Activated CD4-positive, alpha-beta T cell treated with anti-CD3 and anti-CD28 coated beads for 48 hours (primary cell): ENCODE results near the gene RHOXF2B.
"Not testable (repeated sequence)": the region's sequence is repeated elsewhere in the genome, so short reads cannot be mapped to it uniquely, and the experiment has no call there.

Source experiments
- DNase-seq: peaks from one replicate; pipeline ENCODE4 v3.0.0-alpha.2; 2020

Gene RHOXF2B

DNA sequence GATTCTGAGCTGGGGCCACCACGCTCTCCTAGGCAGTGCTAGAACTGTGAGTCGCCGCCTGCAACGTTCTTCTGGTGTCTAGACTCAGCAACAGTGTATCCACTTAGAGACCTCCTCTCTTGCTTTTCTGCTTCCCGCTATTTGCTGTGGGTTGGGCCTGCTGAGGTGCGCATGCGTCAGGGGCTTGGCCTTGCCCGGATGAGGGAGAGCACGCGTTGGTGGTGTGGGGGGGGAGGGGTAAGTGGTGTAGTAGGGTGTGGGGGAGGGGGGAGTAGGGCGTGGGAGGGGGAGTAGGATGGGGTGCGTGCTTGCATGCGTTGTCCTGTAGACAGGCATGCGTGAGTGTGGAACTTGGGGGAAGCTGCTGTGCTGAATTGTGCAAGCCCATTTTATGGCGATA is at the start of gene RHOXF2B:
RHOXF2B (minus strand) TSS at position 101 of the 400 bp plus-strand sequence. CDS start 138 bp downstream, outside the sequence.
- DNase-seq: not testable (repeated sequence)

DNA sequence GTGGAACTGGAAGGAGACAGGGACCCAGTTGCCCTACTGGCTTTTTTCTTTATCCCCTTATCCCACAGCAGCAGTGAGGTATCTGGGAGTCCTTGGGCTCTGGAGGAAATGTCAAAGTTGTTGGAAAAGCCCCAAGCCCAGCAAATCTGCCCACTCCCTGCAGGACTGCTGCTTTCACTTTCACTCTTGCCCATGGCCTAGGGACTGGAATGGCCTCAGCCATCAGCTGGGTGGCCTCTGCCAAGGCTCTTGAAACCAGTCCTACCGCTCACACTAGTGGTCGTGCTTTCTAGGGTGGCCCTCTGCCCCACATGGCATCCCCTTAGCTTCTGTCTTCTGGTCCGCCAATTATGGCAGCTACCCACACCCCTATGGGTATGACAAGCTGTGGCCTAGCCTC is 48.0 kb upstream of the RHOXF2B start:
- no peak for DNase-seq

DNA sequence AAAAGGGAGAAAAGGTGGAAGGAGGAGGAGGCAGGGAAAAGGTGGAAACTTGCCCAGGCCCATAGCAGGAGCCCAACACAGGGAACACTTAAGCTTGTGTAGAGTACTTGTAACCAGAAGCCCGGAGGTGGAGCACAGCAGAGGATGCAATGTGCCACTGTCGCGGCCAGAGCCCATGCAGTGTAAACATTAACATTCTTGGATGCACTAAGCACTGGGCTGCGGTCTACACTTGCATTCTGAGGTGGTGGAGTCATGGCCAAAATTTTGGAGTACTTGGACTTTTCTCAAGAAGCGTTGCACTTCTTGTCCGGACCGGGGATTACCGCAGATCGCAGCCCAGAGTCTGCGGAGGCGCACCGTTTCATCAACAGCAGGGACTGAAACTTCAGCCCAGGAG is 42.7 kb upstream of the RHOXF2B start:
- DNase-seq: no peak

DNA sequence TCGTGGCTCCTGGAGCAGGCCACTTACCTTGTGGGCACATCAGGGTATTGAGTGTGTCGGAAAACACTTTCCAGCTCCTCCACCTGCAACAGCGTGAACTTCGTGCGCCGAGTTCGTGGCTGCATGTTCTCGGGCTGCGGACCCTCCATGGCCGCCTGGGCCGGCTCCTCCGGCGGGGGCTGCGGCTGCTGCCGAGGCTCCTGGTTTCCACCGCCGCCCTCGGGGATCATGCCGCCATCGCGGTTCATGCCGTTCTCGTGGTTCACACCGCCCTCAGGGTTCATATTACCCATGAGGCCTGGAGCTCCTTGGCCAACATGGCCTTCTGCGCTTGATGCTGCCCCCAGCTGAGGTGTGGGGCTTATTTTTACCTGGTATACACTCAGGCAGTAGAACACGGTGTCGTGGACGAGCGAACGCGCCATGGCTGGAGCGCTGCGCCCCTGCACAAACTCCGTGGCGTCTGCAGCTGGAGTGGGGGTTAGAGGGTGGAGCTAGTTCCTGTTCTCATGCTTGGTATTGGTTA is 38.0 kb upstream of the RHOXF2B start, which contains the start of gene RHOXF1:
RHOXF1 (minus strand) TSS at position 476 of the 526 bp plus-strand sequence; CDS start at position 425, 51 bp downstream.
- no peak for DNase-seq

DNA sequence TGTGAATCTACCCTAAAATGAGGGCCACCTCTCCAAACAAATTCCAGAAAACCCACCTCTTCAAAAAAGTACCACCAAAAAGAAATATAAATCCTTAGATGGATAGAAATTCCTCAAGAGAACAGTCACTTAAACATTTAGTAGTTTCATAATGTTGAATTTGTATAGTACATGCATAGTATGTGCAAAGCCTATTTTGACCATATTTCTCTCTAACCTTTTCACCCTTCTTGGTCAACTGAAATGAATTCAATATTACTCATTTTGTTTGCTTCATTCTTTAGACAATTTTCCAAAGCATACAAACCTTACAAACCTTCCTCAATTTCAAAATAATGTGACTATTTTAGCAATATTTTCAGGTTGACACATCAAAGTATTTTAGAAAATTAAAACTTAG is 34.1 kb upstream of the RHOXF2B start:
- DNase-seq: no peak

DNA sequence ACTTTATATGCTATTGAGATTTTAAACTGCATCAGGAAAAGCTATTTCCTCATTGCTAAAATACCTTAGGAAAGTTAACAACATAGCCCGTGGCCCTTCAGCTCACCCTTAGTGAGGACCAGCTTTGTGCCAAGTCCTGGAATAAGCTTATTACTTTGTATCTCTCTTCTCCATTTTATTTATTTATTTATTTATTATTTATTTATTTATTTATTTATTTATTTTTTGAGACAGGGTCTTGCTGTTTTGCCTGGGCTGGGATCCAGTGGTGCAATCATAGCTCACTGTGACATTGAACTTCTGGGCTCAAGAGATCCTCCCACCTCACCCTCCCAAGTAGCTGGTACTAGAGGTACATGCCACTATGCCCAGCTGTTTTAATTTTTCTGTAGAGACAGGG is 31.9 kb upstream of the RHOXF2B start:
- no peak for DNase-seq

DNA sequence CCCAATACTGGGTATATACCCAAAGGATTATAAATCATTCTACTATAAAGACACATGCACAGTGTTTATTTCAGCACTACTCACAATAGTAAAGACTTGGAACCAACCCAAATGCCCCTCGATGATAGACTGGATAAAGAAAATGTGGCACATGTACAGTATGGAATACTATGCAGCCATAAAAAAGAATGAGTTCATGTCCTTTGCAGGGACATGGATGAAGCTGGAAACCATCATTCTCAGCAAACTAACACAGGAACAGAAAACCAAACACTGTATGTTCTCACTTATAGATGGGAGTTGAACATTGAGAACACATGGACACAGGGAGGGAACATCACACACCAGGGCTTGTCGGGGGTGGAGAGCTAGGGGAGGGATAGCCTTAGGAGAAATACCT is 27.2 kb upstream of the RHOXF2B start:
- not testable (repeated sequence) for DNase-seq

DNA sequence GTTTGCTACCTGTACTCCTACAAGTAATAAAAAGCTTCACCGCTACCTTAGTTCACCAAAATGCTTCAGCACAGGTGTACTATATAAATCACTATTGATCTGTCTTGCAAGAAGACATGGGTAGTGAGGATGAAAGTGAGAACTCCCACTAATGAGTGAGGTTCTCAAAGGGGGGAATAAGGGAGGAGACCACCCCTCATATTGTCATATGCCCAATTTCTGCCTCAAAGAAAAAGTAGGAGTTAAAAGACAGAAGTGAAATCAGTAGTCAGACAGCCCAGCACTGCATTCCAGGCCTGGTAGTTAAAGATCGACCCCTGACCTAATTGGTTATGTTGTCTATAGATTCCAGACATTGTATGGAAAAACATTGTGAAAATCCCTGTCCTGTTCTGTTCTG is 23.6 kb upstream of the RHOXF2B start:
- DNase-seq: not testable (repeated sequence)

DNA sequence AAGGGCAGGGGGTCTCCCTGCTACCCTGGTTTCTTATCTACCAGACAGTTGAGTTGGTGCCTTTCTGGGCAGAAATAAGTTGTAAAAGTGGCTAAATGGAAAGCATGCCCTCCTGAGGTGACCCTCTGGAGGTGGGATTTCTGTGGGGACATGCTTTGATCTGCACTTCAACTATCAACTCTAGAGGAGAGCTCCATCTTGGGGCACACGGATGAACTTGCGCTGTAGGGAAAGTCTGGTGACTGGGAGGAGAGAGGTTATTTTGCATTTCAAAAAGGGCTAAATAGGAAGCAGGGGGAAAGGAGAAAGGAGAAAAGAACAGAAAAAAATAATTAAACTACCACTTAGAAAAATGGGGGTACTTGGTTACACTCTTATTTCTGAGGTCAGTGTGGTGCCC is 12.7 kb upstream of the RHOXF2B start:
- no peak for DNase-seq

DNA sequence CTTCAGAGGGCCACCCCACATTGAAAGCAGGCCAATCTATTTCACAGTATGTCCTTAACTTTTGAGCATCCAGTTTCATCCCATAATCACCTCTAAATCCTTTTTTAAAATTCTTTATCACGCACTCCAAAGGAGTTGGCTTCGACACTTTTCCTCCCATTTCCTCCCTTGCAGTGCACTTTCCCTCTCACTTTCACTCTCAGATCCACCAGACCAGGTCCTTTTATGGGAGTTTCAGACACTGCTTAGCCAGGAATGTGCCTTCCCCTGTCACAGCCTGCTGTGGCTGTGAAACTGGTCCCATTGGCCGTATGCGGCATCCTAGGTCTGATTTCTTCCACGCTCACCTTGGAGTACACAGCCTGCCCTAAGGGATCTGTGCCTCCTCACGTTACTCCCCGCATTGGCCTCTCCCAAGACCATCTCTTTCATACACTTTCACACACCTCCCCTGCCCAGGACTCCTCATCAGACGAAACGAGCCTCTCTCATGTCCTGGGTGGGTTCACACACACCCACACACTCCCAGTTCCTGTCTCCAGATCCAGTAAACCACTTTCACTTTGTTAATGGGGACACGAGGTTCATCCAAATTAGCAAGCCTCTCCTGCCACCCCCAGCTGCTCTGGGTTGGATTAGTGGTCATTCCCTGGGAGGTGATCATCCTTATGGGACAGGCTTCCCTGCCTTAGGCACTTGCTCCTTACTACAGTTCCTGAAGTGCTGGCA is 10.0 kb upstream of the RHOXF2B start:
- no peak for DNase-seq

DNA sequence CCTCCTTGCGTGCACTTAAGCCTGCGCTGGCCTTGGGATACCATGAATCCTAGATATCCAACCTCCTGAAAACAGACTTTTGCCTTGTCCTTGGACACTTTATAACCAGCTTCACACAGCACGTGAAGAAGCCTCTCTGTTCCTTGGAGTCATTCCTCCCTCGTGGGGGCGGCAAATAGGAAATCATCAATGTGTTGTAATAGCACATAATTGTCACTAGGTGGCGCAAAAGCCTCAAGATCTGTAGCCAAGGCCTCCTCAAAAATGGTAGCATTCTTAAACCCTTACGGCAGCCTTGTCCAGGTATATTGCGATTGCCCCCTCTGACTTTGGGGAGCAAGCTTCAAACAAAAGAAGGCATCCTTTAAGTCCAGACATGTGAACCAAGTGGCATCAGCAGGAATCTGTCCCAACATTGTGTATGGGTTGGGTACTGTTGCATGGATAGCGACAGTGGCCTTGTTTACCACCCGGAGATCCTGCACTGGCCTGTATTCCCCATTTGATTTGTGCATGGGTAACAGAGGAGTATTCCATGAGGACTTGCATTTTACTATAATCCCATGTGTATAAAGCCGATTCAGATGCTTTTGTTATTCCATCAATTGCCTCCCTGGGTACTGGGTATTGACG is 8.2 kb upstream of the RHOXF2B start:
- not testable (repeated sequence) for DNase-seq

DNA sequence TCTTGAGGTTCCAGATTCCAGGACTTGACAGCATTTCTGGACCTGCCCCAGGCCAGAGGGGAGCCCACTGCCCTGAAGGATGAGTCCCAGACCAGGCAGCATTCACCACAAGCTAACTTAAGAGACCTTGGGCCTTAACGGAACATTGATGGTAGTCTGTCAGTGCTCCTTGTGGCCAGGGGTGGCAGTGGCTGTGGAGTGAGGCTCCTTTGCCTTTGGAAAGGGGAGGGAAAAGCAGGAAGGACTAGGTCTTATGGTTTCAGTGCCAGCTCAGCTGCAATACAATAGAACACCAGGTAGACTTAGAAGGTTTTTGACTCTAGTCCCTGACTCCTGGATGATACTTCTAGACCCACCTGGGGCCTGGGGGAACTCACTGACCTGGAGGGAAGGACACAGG is 11.3 kb downstream of the RHOXF2B start:
- DNase-seq: not testable (repeated sequence)

DNA sequence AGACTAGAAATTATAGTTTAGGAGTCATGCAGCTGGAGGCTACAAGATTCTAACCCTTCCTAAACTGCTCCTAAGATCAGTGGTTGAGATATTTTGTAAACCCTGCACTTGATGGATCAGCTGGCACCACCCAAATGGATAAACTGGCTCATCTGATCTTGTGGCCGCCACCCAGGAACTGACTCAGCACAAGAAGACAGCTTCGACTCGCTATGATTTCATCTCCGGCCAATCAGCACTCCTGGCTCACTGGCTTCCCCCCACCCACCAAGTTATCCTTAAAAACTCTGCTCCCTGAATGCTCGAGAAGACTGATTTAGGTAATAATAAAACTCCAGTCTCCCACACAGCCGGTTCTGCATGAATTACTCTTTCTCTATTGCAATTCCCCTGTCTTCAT is 34.8 kb downstream of the RHOXF2B start:
- DNase-seq: not testable (repeated sequence)

DNA sequence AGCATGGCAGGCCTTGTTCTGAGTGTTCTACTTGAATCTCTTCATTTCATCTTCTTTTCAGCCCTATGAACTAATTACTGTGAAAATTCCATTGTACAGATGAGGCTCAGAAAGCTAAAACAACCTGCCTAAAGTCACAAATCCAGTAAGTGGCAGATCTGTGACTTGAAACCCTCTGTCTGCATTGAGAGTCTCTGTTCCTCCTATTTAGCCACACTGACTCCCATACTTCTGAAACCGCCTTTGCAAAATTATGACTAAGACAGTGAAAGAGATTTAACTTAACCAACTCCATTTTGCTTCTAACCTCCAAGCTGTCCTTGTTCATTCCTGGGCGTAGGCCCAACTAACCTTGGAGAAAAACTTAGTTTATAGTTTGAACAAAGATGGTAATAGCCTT is 35.2 kb downstream of the RHOXF2B start:
- DNase-seq: not testable (repeated sequence)

DNA sequence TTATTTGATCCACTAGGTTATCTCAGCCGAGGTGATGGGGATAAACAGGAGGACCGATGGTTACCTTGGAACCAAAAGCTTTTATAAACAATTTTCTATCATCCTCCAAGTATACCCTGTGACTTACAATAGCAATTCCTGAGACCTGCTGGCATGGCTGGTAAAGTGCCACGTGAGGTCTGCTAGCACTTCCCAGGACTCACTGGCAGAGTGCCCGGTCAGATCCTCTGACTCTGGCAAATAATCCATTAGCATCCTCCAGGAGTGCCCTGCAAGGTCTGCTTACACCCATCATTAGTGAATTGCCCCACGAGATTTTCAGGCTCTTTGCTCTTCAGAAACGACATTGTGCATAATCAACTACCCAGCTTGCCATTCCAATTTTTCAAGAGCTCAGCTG is 37.3 kb downstream of the RHOXF2B start:
- DNase-seq: not testable (repeated sequence)

DNA sequence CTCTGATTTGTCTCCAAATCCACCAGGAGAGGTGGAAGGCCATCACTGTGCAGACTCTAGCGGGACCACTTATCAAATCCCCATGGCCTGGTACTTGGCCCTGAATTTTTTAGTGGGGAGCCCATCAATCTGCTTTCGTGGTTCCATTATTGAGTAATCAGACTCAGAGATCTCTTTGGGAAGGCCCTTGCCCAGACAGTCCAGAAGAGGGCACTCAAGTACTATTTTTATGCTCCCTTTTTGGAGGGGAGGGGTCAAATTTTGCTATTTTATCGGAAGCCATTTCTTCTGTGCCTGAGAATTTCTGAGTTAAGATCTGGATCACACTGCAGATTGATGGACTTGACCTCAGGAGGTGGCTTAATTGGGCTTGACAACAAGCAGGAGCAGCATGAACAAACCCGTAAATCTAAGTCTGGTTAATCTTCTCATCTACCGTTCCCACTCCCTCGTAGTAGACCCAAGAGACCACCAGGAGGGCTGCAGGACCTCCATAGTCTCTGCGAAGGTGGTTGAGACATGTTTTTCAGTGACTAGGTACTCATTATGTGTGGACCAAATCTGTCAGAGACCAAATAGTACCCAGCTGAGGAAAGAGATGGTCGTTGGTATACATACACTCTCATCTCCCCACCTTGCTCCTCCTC is 38.3 kb downstream of the RHOXF2B start:
- not testable (repeated sequence) for DNase-seq

DNA sequence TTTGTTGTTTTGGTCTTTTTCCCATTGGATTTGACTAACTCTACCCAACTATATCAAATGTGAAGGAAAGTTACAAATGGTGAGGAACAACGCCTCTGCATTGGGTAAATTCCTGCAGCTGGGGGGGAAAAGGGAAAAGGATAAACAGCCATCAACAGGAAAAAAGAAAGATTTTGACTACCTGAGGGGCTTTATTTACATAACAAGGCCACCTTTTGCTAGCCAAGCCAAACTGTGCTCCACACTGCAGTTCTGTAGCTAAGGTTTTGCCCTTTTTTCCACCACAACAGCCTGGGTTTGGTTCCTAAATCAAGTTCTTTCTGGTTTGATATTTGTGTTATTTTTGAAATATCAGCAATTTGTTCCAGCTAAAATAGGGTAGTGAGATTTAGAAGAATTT is 40.8 kb downstream of the RHOXF2B start:
- no peak for DNase-seq

DNA sequence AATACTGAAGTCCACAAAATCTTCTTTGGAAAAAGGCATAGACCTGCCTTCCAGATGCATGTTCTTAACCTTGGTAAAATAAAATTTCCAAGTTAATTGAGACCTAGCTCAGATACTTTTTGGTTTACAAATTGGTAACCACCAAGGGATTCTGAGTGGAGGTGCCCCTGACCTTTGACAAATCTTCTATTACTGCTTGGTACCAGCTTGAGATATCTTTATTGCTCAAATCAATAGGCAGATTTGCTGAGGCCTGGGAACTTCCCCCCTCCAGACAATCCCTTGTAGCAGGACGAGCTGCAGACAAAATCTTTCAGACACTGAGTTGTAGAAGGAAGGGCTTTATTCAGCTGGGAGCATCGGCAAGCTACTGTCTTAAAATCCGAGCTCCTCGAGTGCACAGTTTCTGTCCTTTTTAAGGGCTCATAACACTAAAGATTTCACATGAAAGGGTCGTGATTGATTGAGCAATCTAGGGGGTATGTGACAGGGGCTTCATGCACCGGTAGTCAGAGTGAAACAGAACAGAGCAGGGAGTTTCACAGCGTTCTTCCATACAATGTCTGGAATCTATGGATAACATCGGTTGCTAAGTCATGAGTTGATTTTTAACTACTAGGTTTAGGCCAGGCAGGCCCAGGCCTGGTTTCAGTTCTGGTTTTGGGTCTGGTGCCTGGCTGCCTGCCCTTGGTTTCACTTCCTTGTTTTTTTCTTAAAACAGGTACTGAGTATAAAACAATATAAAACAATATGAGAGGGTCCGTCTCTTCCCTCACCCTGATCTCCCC is 41.8 kb downstream of the RHOXF2B start:
- DNase-seq: not testable (repeated sequence)

DNA sequence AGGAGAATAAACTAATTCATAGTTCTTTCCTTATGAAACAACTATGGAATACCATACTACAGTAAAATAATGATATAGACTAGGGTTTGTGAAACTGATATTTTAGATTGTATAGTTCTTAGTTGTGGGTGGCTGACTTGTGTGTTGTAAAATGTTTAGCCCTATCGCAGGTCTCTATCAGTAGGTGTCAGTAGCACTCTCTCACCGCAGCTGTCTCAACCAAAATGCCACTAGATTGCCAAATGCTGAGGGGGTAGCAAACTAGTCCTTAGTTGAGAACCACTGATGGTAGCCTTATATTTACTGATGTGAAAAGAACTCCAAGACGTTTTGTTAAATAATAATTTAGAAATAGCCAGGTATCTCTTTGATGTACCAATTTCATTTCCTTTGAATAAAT is 48.1 kb downstream of the RHOXF2B start:
- DNase-seq: no peak

DNA sequence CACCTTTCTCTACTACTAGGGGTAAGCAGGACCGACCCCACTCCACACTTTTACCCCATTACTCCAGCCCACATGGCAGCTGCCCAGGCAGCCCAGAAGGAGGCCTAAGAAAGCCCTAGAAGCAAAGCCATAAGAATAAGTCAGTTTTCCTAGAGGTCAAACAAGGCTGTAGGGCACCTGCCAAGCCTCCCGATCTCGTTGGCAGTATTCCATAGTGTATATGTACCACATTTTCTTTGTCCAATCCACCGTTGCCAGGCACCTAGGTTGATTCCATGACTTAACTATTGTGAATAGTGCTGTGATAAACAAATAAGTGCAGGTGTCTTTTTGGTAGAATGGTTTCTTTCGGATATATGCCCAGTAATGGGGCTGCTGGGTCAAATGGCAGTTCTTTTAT is 54.2 kb downstream of the RHOXF2B start:
- no peak for DNase-seq

DNA sequence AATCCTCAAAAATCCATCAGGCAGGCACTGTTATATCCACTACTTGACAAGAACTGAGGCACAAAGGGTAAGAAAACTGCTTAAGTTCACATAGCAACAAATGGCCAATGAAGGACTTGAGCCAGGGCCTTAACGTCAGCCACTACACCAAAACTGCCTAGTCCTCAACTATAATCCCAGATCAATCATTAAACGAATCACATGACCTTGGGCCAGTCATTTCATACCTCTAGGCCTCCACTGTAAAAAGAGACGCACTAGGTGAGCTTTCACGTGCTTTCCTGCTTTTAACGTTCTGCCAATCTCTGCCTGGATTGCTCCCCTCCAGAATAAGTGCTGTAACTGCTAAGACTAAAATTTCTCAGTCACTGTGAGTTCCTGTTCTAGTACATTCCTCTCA is 54.7 kb downstream of the RHOXF2B start:
- DNase-seq: no peak
